ENCODE measurements around the gene YAP1.

DNA sequence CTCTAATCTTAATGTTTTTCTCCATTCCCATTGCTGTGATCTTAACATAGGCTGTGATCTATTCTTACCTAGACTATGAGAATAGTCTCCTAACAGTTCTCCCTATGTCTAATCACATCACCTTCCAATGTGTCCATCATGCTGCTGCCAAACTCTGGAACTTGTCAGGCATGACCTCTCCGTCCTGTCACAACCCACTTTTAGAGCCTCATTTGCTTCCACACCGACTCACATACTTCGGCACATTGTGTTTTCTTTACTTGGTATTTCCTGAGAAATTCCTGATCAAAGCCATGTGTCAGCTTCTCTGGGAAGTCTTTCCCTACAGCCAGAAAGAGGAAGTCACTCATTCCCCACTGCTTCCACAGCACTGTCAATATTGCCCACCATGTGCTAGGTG, 166.5 kb downstream of the YAP1 start:
- TF ChIP-seq FOXM1 (IDR thresholded peaks at IDR 0.05; ENCODE audit: borderline replicate concordance), result no peak
- TF ChIP-seq CTBP1 (IDR thresholded peaks at IDR 0.05; ENCODE audit: borderline replicate concordance), result no peak
- no peak for TF ChIP-seq TARDBP (IDR thresholded peaks at IDR 0.05)
- TF ChIP-seq SUZ12 (IDR thresholded peaks at IDR 0.05), result no peak
- no peak for TF ChIP-seq ZNF384 (IDR thresholded peaks at IDR 0.05)
- TF ChIP-seq ARNT (IDR thresholded peaks at IDR 0.05), result no peak
- no peak for TF ChIP-seq SP1 (IDR thresholded peaks at IDR 0.05)
- no peak for TF ChIP-seq FOXK2 (IDR thresholded peaks at IDR 0.05)
- no peak for TF ChIP-seq BHLHE40 (IDR thresholded peaks at IDR 0.05; ENCODE audit: borderline replicate concordance)
- no peak for TF ChIP-seq NFRKB (IDR thresholded peaks at IDR 0.05)
- TF ChIP-seq FOXA1 (IDR thresholded peaks at IDR 0.05), result no peak
- TF ChIP-seq HDGF (IDR thresholded peaks at IDR 0.05; ENCODE audit: borderline replicate concordance), result no peak
